ENCODE measurements around the gene CAV1.
"Not testable (repeated sequence)": the region's sequence is repeated elsewhere in the genome, so short reads cannot be mapped to it uniquely, and the experiment has no call there.

The CAV1 gene, protein sequence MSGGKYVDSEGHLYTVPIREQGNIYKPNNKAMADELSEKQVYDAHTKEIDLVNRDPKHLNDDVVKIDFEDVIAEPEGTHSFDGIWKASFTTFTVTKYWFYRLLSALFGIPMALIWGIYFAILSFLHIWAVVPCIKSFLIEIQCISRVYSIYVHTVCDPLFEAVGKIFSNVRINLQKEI

DNA sequence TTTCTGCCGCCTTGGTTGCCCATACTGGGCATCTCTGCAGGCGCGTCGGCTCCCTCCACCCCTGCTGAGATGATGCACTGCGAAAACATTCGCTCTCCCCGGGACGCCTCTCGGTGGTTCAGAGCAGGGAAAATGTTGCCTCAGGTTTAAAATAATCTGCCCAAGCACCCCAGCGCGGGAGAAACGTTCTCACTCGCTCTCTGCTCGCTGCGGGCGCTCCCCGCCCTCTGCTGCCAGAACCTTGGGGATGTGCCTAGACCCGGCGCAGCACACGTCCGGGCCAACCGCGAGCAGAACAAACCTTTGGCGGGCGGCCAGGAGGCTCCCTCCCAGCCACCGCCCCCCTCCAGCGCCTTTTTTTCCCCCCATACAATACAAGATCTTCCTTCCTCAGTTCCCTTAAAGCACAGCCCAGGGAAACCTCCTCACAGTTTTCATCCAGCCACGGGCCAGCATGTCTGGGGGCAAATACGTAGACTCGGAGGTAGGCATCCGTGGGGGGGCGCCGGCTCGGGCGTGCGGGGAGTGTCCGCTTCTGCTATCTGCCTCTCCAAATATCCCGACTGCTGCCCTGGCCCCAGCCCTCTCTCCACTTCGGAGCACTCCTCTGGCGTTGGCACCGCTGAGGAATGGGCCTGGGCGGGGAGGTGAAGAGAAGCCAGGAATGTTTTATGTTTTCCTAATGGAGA, at the start of gene CAV1:
Gene CAV1, plus strand, starts transcription at position 428 of the 689 bp plus-strand sequence. Its CDS starts 27 bp downstream, at position 455.
- DNase-seq, result peak; percentile 22

DNA sequence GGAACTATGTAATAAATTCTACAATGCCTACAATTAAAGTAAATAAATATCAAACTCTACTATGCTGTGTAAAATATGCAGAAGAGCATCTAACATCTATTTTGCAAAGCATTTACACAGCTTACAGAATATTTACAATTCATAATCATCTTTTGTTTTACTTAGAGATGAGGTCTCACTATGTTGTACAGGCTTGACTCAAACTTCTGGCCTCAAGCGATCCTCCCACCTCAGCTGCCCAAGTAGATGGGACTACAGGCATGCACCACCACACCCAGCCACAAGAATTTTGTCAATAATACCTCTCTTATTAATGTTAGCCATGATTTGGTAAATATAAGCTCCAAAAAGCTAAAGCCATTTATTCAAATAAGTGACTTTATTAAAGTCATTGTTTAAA, 47.2 kb upstream of the CAV1 start:
- DNase-seq, result no peak

DNA sequence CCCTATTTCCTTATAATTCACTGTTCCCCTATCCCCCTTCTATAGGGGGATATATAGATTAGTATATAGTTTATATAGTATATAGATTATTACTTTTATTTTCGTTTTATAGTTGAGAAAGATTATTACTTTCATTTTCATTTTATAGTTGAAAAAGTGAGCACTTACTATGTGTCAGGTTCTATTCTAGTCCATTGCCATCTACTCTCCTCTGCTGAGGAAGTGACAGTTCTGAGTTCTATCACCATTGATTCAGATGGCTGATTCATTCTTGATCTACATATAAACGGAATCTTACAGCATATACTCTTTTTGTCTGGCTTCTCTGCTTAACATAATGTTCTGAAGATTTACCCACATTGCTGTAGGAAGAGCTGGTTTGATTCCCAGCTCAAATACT, 46.0 kb upstream of the CAV1 start:
- no peak for DNase-seq

DNA sequence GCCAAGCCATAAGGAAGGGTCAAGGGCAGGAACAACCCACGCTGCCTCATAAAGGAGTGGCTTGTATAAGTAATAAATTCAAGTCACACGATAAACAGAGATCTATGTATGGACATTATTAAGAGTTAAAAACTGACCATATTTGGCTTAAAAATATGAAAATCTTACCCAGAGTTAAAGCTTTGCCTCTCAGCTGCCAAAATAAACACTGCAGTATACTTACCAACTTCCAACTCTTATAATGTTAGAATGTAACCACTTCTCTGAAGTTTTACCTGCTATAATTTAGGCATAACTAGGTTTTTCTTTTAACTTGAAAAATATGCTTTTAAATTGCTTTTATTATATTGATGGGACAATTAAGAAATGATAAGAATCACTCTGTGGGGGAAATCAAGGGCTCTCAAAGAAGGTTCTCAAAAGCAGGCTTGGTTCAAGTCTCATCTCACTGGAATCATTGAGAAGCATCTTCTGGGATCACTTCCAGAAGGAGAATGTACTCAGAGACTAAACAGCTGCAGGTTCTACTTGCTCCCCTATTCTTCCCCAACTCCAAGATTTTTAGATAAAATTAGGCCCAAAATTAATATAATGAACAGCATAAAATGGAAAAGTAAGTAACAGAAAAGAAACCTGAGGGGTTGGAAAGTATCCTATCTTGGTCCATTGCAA, 41.4 kb upstream of the CAV1 start:
- DNase-seq, result no peak

DNA sequence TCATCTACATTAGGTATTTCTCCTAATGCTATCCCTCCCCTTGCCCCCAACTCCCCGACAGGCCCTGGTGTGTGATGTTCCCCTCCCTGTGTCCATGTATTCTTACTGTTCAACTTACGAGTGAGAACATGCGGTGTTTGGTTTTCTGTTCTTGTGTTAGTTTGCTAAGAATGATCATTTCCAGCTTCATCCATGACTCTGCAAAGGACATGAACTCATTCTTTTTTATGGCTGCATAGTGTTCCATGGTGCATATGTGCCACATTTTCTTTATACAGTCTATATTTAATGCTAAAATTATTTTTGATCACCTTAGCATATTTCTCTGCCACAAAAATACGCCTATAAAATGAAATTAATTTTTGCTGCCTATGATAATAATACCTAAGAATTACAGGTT, 40.4 kb upstream of the CAV1 start:
- not testable (repeated sequence) for DNase-seq

DNA sequence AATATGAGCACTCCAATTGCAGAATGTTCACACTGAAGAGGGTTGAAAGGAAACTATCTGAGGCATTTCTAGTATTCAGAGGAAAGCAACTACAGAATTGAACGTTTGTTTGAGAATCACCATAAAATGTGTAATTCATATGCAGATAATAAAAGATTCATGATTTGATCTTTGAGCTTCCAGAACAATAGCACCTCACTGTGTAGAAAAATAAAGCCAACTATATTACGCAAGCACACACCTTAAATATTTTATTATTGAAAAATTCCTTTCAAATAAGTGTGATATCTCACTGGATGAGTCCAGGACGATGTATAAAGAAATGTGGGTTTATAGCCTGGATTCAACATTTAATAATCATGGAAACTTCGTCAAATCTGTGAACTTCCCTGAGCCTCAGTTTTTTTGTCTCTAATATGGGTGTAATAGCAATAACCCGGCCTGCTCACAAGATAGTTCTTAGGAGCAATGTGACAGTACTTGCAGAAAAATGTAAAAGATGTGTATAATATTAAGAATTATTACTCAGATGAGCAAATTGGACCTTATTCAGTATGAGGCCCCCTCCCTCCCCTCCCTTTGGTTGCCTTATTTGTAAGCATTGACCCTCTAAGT, 36.8 kb upstream of the CAV1 start:
- DNase-seq, result no peak

DNA sequence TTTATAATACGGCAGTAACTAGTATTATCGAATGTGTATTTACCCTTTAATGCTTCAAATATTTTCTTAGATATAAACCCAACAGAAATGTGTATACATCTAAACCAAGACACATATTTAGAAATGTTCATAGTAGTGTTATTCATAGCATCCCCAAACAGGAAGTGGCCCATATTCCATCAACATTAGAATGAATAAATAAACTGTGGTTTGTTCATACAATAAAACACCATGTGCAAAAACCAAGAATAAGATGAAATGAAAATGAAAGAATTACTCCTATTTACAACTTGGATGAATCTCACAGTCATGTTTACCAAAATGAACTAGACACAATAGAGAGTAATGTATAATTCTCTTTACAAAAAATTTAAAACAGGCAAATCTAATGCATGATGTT, 34.5 kb upstream of the CAV1 start:
- no peak for DNase-seq

DNA sequence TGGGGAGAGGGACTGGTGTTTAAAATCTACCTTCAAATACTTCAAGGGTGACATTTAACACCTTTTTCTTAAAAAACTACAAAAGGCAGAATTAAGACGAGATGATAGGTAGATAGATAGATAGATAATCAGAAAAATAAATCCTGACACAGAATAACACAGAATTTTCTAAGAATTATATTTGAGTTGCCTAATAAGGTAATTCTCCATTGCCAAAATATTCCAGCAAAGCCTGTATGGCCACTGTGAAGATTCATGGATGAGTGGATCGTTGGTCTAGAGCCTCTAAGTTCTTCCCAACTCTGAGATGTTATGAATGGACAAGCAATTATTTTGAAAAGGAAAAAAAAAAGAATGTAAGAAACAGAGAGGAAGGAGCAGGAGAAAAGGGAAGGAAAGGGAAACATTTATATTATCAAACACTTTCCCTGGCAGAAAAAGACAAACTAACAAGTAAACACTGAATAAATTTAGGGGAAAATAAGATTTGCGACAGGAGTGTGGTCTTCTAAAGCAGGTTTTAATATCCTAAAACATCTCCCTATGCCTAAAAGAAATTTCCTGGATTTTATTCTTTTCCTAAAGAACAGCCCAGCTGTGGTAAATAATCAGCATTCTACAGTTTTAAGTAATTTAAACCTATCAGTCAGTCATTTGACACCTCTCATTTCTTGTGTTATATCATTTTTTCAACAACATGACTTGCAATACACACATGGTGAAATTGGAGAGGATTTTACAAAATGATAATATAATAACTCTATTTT, 32.8 kb upstream of the CAV1 start:
- DNase-seq, result no peak

DNA sequence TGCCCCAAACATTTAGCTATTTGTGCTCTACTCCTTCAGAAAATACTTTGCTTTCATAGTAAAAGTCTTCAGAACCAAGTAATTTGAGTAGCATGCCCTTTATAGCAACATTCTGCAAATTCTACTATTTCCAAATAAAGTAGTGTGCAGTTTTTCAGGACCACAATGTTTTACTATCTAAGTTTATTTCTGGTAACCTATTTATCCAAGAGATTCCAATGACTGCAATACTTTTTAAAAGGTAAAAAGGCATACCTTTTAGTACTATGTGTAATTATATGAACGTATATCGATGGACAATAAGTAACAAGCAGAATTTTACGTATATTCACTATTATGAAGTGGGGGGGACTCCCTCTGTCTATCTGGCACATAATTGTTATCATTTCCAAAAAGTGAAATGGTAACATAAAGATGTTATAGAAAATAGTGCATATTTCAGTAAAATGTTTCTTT, 32.2 kb upstream of the CAV1 start:
- no peak for DNase-seq

DNA sequence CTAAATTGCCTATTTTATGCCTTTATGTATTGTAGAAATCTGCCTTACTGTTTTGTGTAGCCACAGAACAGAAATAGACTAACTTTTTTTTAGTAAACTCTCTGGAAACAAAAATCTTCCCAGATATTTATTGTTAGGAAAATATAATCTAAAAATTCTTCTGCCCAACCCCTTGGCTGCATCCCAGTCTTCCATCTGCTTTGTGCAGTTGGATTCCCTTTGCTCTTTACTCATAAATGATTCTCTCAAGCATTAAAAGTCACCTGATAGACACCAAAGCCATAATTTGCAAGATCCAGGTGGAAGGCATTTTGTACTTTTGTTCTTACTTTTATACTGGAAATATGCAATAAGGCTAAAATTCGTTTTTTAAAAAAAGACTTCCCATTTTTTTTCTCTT, 31.4 kb upstream of the CAV1 start:
- DNase-seq, result no peak

DNA sequence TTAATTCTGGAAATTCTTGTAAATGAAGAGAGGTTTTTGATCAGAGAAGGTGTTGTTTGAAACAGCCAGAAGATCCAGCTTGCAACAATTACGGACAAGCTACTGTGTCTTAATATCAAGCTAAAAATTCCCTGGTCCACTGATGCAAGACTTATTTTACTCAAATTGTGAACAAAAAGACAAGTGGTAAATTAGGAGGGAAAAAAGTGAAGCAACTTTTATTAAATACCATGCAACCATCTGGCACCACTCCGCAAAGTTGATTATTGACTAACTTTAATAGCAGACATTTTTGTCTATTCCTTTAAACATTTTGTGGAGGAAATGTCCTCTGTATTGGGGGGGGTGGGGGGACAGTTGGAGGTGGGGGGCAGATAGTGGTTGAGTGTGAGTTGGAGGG, 30.4 kb upstream of the CAV1 start:
- DNase-seq, result no peak

DNA sequence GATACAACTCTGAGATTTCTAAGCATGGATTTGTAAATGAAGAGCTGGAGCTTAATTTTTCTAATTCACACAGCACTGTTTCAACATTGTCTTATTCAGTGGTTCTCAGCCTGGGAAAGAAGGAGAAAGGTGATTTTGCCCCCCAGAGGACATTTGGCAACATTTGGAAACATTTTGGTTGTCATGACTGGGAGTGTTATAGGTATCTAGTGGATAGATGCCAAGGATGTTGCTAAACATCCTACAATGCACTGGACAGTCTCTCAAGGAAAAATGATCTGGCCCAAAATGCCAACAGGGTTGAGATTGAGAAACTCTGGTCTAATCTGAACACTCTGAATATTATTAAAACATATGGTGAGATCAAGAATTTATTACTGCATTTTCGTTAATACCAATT, 29.1 kb upstream of the CAV1 start:
- no peak for DNase-seq

DNA sequence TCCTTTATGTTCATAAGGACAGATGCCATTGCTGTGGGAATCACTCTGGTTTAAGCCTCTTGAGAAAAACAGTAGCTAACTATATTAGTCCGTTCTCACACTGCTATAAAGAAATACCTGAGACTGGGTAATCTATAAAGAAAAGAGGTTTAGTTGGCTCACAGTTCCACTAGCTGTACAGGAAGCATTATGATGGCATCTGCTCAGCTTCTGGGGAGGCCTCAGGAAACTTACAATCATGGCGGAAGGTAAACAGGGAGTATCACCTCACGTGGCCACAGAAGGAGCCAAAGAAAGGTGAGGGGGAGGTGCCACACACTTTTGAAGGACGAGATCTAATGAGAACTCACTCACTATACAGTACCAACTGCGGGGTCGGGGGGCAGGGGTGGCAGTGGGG, 28.2 kb upstream of the CAV1 start:
- DNase-seq, result no peak

DNA sequence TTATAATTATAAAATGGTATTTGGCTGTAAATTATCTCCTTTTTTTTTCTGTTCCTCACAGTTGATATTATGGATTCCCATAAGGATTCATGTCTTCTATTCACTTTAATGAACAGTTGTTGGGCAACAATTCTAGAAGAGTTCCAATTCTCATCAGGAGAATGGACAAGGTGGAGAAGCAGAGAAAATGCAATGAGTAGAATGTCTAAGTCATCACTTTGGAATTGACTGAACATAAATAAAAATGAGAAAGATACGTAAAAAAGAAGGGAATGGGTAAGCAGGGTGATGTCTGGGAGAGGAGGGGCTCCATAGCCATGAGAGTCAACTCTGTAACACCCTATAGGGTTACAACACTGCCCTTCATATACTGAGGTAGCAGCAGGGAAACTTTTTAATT, 27.1 kb upstream of the CAV1 start:
- DNase-seq, result no peak

DNA sequence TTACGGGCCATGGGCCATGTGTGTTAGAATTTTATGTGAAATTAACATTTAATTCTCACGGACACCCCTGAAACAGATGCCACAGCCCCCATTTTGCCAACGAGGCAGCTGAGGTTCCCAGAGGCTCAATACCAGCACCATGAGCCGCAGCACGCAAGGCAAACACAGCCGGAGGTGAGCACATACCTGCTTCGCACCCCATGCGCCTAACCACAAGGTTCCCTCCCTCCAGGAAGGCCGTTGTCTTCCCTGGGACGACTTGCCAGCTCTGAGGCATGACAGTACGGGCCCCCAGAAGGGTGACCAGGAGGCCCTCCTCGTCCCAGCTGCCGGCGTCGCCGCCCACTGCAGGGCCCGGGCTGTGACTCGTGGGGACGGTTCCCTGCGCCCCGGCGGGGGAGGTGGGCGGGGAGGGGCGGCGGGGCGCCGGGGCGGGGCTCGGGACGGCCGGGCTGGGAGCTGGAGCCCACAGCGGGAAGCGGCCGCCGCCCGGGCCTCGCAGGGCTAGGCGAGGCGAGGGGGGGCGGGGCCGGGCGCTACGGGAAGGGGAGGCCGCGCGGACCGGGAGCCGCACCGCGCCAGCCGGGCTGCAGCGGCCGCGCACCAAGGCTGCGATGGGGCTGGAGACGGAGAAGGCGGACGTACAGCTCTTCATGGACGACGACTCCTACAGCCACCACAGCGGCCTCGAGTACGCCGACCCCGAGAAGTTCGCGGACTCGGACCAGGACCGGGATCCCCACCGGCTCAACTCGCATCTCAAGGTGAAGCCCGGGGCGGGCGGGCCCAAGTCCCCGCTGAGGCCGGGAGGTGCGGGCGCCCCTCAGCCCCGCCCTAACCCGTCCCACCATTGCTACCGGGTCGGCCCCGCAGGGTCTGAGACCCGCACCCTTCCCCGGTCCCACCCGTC, 25.4 kb upstream of the CAV1 start, which contains the start of gene CAV2:
Gene CAV2, plus strand, starts transcription at position 571 of the 910 bp plus-strand sequence. Its CDS starts 44 bp downstream, at position 615.
- no peak for DNase-seq

DNA sequence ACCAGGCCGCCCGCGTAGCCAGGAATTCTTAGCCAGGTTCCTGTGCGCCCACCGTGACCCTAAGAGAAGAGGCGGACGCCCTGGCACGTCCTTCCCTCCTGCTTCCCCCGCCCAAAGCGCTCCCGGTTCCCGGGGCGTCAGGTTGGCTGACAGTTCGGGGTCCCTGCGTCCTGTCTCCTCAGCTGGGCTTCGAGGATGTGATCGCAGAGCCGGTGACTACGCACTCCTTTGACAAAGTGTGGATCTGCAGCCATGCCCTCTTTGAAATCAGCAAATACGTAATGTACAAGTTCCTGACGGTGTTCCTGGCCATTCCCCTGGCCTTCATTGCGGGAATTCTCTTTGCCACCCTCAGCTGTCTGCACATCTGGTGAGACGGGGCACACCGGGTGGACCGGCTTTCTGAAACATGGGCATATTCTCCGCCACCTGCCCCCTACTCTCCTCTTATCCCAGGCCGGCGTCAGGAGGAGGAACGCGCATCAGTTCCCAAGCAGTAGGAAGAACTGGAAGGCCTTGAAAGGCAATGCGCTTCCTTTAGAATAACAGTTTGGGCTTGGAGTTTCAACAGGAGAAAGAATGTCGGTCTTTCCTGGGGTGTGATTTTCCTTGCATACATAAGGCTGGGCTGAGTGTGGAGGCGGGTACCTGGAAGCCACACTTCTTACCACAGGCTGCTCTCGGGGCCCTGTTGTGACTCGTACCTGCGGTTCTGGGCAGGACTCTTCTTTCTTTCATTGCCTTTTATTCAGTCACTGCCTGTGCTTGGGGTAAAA, 24.6 kb upstream of the CAV1 start:
- DNase-seq, result peak; percentile 5

DNA sequence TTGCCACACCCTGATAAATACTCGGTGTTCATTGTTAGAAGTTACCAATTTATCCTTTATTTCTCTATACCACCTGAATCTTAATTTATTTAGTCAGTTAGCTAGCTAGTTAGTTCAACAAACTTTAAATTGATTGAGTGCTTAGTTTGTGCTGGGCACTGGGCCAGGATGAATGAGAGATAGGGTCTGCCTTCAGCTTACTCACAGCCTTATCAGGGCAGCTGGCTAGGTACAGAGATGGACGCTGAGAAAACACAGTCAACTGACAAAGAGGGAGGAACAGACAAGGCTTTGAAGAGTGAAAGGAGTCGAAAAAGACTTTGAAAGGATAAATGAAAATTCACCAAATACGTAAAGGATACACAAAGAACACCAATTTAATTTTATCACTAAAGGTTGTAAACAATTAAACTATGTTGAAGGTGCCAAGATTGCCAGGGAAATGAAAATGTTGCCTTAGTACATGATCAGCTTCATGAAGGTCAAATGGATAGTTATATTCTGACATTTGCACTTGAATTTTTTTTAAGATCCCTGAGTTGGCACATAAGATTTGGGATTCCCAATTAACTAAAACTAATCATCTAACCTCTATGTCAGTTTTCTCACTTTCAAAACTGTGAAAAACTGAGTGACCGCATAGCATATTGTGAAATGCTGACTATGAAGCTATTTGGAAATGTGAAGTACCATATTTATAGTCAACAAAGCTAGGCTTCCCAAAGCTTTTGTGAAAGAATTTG, 23.2 kb upstream of the CAV1 start:
- no peak for DNase-seq

DNA sequence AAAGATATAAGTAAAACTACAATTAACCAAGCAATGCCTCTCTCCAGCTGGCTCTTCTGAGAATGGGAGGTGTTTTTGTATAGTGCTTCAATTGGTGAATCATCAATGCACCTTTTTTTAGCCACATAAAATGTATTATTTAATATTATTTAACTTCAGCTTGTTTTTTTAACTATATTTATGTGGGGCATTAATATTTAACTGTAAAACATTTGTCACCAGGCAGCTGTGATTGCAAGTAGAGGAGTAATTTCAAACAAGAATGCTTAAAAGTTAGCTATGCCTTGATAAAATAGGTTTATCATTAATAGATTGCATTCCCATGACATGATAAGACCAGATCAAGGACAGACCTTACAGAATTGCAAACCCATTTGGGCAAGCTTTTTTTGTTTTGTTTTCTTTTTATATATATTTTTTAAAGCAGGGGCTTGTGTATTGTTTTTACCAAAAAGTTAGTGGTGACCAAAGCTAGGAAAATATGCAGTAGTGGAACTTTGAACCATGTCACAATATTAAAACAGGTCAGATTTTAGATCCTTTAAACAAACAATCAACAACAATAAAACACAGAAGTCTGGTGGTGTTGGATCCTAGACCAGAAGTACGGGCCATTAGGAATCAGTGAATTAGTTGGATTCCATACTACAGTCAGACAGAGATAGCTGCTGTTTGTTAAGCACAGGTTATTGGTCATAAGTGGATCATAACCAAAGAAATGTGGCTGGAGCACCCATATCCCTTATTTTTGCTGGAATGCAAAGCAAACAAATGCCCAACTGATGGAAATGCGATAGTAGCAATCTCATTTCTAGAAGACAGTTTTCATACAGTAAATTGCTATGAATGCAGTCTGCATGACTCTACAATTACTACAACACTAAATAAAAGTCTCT, 22.4 kb upstream of the CAV1 start:
- DNase-seq, result no peak

DNA sequence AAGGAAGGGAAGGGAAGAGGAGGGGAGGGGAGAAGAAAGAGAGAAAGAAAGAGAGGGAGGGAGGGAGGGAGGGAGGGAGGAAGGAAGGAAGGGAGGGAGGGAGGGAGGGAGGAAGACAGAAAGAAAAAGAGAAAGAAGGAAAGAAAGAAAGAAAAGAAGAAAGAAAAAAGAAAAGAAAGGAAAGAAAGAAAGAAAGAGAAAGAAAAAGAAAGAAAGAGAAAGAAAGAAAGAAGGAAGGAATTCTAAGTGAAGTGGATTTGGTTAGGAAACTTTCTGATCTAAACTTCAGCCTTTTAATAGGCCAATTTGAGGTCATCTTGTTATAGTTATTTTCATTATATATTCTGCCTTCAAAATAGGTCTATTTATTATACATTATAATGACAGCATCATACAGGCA, 21.0 kb upstream of the CAV1 start:
- no peak for DNase-seq

Data from activated effector memory CD4-positive, alpha-beta T cell treated with Interleukin-2 at 50 U/mL for 16 hours (primary cell).